Common myeloid progenitor, CD34-positive (primary cell): ENCODE data around the gene SLC49A4.
A peak's percentile ranks its signal among the peaks of the same experiment; 100 is the strongest.

ENCODE experiments used
- CTCF ChIA-PET: fragments of 350-600 bp; sonication (Branson Sonifier 250); formaldehyde crosslinking; loops from one replicate; lab custom pipeline; 2021; ENCODE audit warnings: antibody characterized with exemption; lab: Charles Lee
- POLR2A ChIA-PET: fragments of 350-600 bp; sonication (Branson Sonifier 250); formaldehyde crosslinking; loops from one replicate; lab custom pipeline; 2021; ENCODE audit warnings: antibody characterized with exemption; lab: Charles Lee
- DNase-seq, 3 donors: peaks; one replicate each; pipeline versions ENCODE4 v3.0.0 to v3.0.0-alpha.2; 2013
- H3K27ac ChIP-seq, 2 experiments: 1 replicate in 1 of 2; 2 replicates in 1 of 2; pipeline ENCODE4 v1.7.0; 2013; ENCODE audit warnings: inconsistent platforms in 2 of 2, low read length in 2 of 2, mild to moderate bottlenecking in 2 of 2, low read depth in 1 of 2, moderate library complexity in 1 of 2; ENCODE audit not compliant: severe bottlenecking in 2 of 2, insufficient read depth in 1 of 2, poor library complexity in 1 of 2
- H3K27me3 ChIP-seq, 5 experiments: replicated peaks in 2 of 5; 1 replicate in 3 of 5; 2 replicates in 2 of 5; pipeline versions ENCODE4 v1.6.1 to v1.7.0; 2013; ENCODE audit warnings: low read length in 4 of 5, mild to moderate bottlenecking in 2 of 5, moderate library complexity in 2 of 5, inconsistent platforms in 1 of 5; ENCODE audit not compliant: insufficient read depth in 5 of 5, control insufficient read depth in 4 of 5
- H3K36me3 ChIP-seq, 4 experiments: 1 replicate in 2 of 4; 2 replicates in 2 of 4; pipeline versions ENCODE4 v1.6.1 to v1.7.0; 2013; ENCODE audit warnings: low read length in 3 of 4, control low read depth in 1 of 4, mild to moderate bottlenecking in 1 of 4; ENCODE audit not compliant: control insufficient read depth in 4 of 4, insufficient read depth in 4 of 4
- H3K4me1 ChIP-seq, 4 experiments: 1 replicate in 3 of 4; 2 replicates in 1 of 4; pipeline versions ENCODE4 v1.6.1 to v1.7.1; 2013; ENCODE audit warnings: low read length in 3 of 4, mild to moderate bottlenecking in 3 of 4, control low read depth in 1 of 4, inconsistent platforms in 1 of 4, moderate library complexity in 1 of 4; ENCODE audit not compliant: control insufficient read depth in 4 of 4, insufficient read depth in 4 of 4; ENCODE audit errors: control extremely low read depth in 1 of 4
- H3K4me3 ChIP-seq, 7 experiments: 1 replicate in 4 of 7; 2 replicates in 3 of 7; pipeline versions ENCODE4 v1.5.1 to v1.7.0; 2013; ENCODE audit warnings: mild to moderate bottlenecking in 7 of 7, low read length in 6 of 7, moderate library complexity in 6 of 7, inconsistent platforms in 2 of 7, low read depth in 2 of 7, control low read depth in 1 of 7; ENCODE audit not compliant: insufficient read depth in 4 of 7, control insufficient read depth in 1 of 7; ENCODE audit errors: extremely low read depth in 1 of 7
- H3K9me3 ChIP-seq, 5 experiments: 1 replicate in 4 of 5; 2 replicates in 1 of 5; pipeline versions ENCODE4 v1.6.1 to v1.7.1; 2013; ENCODE audit warnings: low read length in 4 of 5, mild to moderate bottlenecking in 2 of 5, inconsistent platforms in 1 of 5, low read depth in 1 of 5, moderate library complexity in 1 of 5; ENCODE audit not compliant: control insufficient read depth in 4 of 5, insufficient read depth in 2 of 5; ENCODE audit errors: control extremely low read depth in 1 of 5
- WGBS: methylation state at CpG from one replicate; pipeline ENCODE4 v1.1.5; 2013; ENCODE audit not compliant: insufficient coverage; 5-methylcytosine and 5-hydroxymethylcytosine counted together

SLC49A4 gene

DNA sequence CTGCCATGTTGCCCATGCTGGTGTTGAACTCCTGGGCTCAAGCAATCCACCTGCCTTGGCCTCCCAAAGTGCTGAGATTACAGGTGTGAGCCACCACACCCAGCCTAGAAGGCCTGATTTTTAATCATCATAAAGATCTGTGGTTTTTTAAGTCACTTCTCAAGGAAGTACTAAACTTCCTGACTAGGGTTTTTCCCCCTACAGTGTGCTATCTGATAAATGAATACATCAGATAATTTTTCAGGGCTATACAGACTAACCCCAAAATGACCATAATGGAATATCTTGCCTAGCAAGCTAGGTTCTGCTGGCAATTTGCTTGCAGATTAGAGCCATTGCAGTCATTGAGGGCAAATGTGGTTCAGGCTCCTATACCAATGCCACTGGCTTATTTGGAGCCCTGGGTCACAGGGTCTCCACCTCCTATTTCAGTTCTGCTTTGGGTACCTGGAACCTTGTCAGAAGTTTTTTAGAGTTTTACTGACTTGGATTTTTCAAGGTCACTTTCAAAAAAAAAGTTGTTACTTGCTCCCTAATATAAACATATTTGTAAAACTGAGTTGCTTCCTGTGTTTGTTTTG lies 80.8 kb downstream of the SLC49A4 start:
- POLR2A ChIA-PET, result no interaction called here

DNA sequence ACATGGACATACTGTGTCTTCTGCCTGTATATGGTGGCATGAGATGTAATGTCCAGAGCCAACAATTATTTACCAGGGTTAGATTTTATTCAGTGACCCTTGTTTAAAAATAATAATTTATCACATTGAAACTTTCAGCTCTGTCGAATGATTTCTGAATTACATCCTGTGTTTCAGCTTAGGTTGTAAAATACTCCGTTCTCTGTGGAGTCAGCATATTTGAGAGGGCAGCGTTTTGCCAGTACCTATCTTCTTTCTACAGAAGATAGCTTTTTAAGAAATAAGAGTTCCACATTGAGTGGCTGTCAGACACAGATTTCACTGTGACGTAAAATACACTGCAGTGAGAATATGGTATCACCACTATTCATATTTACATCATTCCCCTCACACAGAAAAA lies 85.3 kb downstream of the SLC49A4 start:
- ChIA-PET POLR2A (no interaction called here), CTCF (interaction anchor here (0.6 kb wide), 1 partner anchor 60 kb away, joined by 3 read pairs; no protein-coding TSS in a partner anchor)
- H3K4me3 ChIP-seq, result no peak overlapping the region
- H3K27ac ChIP-seq, result no peak overlapping the region
- H3K4me1 ChIP-seq, result peaks cover 0 to 3% (median 1%) of the 10 kb centered on the region in 4 experiments
- no peaks in the 10 kb centered on the region for H3K9me3 ChIP-seq
- H3K27me3 ChIP-seq, result no peaks in the 10 kb centered on the region
- DNase-seq, result no peak
- peaks cover 0 to 14% (median 2%) of the 10 kb centered on the region in 4 experiments for H3K36me3 ChIP-seq
- WGBS, result 100% methylated on average over 3 of the region's 4 CpGs

More for the DNA sequence above, 80.8 kb downstream of the SLC49A4 start:
- Histone ChIP-seq H3K36me3 (peaks cover 0 to 9% (median 2%) of the 10 kb centered on the region in 4 experiments), H3K27me3 (no peaks in the 10 kb centered on the region), H3K4me3 (no peak overlapping the region), H3K27ac (no peak overlapping the region), H3K9me3 (no peaks in the 10 kb centered on the region), H3K4me1 (peaks cover 0 to 3% (median 1%) of the 10 kb centered on the region in 4 experiments)
- CTCF ChIA-PET, result no interaction called here
- peak in 2 of 3 donors; percentile 1 to 3 for DNase-seq

DNA sequence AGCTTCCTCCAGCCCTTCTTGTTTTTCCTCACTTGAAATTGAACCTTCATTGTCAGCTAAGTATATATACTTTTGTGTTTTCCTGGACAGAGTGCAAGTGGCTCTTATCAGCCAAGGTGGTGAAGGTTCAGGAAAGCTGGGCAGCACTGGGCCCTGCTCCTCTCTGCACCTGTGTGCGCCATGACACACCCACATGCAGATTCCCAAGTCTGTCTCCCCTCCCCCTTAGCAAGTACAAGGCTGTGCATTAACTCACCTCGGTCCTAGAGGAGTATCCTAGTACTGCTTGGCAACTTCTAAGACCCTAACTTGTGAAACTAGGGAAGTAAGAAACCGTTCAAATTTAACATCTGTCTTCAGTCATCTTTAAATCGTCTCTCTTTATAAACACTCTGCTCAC lies 85.8 kb downstream of the SLC49A4 start:
- Histone ChIP-seq H3K4me3 (no peak overlapping the region), H3K4me1 (peaks cover 0 to 2% (median under 1%) of the 10 kb centered on the region in 4 experiments), H3K36me3 (peaks cover 0 to 14% (median 2%) of the 10 kb centered on the region in 4 experiments), H3K9me3 (no peaks in the 10 kb centered on the region), H3K27me3 (no peaks in the 10 kb centered on the region), H3K27ac (no peak overlapping the region)
- WGBS, result 100% methylated on average over 1 of the region's 4 CpGs
- DNase-seq, result no peak
- ChIA-PET POLR2A (no interaction called here), CTCF (interaction anchor here (0.6 to 1.6 kb wide), 5 partner anchors 60 to 965 kb away, joined by 3 read pairs; partner anchors contain the start of gene SEMA5B)

DNA sequence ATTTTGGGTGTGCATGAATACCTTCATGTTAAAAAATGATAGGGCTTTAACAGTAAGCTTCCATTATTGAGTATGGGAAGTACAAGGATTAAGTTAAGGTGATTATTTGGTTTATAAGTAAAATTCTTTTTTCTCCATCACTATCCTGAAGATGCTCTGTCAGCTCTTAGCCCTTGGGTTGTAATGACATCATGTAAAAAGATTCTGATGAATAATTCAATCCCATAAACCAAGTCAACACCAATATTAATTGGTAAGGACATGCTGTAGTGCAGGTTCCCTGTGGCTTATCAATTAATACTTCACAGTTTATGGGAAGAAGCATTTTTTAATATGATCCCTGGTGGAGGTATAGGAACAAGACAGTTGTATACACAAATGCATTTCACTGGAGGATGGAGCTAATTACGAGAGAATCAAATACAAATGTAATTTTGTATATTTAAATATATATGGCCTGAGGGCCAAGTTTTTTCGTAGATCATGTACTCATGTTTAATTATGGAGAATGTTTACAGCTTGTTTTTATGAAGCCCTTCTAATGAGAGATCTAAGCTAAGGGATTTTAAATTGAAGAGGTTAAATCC lies 87.6 kb downstream of the SLC49A4 start:
- Histone ChIP-seq H3K4me1 (peaks cover 0 to 5% (median 0%) of the 10 kb centered on the region in 4 experiments), H3K27me3 (no peaks in the 10 kb centered on the region), H3K9me3 (no peaks in the 10 kb centered on the region), H3K27ac (no peak overlapping the region), H3K4me3 (no peak overlapping the region), H3K36me3 (peaks cover 0 to 15% (median 2%) of the 10 kb centered on the region in 4 experiments)
- CTCF ChIA-PET, result interaction anchor here (1.1 kb wide), 1 partner anchor 16 kb away, joined by 3 read pairs; no protein-coding TSS in a partner anchor
- no CpG with 5 or more reads among the region's 2 CpGs for WGBS
- POLR2A ChIA-PET, result no interaction called here
- DNase-seq, result no peak

DNA sequence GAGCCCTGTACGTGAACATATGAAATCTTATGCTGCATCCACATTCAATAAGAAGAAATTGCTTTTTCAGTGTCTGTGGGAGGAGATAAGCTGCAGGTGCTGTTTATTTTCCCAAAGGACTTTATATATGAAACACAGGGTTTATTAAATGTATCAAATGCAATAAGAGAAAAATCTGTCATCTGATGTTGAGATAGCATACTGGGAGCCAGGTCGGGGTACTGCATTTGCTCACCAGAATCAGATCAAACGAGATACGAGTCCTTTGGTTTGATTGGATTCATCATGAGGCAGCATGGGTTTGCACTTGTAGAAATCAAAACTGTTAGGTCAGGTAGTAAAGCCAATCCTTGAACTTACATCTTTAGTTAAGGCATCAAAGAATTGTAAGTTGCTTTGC lies 91.4 kb downstream of the SLC49A4 start:
- Histone ChIP-seq H3K27ac (no peak overlapping the region), H3K4me1 (peaks cover 3 to 25% (median 16%) of the 10 kb centered on the region in 4 experiments), H3K4me3 (no peak overlapping the region), H3K27me3 (no peaks in the 10 kb centered on the region), H3K36me3 (peaks cover 0 to 6% (median 0%) of the 10 kb centered on the region in 4 experiments), H3K9me3 (no peaks in the 10 kb centered on the region)
- DNase-seq, result no peak
- 100% methylated on average over 2 of the region's 4 CpGs for WGBS
- CTCF ChIA-PET, result interaction anchor here (1.0 to 1.2 kb wide), 2 partner anchors 56 to 142 kb away, joined by 3 read pairs; no protein-coding TSS in a partner anchor
- POLR2A ChIA-PET, result no interaction called here

DNA sequence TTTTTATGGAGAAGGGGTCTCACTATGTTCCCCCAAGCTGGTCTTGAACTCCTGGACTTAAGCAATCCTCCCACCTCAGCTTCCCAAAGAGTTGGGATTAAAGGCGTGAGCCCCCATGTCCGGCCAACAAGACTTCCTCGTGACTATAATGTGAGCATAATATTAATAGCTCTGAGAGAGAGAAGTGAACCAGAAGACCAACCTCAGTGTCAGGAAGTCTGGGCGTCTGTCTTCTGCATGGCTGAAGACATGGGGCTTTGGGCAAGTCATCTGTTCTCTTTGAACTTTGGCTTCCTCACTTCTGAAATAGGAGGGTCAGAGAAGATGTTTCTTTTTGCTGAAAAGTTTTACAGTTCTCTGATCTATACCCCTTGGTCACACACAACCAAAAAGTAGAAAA lies 92.1 kb downstream of the SLC49A4 start:
- DNase-seq, result no peak
- ChIA-PET POLR2A (no interaction called here), CTCF (interaction anchor here (1.2 kb wide), 1 partner anchor 141 kb away, joined by 3 read pairs; no protein-coding TSS in a partner anchor)
- Histone ChIP-seq H3K4me3 (no peak overlapping the region), H3K27me3 (no peaks in the 10 kb centered on the region), H3K9me3 (no peaks in the 10 kb centered on the region), H3K27ac (no peak overlapping the region), H3K4me1 (peaks cover 3 to 28% (median 16%) of the 10 kb centered on the region in 4 experiments), H3K36me3 (peaks cover 0 to 3% (median 0%) of the 10 kb centered on the region in 4 experiments)
- WGBS, result 88% methylated on average over 1 of the region's 4 CpGs
